Upper lobe of left lung (tissue), 6 donors: ENCODE results near the gene ZNF24. TPM values are rescaled to one million over a fixed set of nuclear protein-coding genes. Genes with fewer than 3 reads are reported as not detected.

Source experiments
- ATAC-seq, 2 donors: fragments of 200-7000 bp; cut with Tn5 transposase; one replicate each; pipeline ENCODE4 v1.9.1; 2022; ENCODE audit warnings: mild to moderate bottlenecking in 2 of 2, moderate library complexity in 2 of 2; ENCODE audit not compliant: low FRiP score in 2 of 2
- DNase-seq, 2 donors: peaks; one replicate each; pipeline ENCODE4 v3.0.0-alpha.2; 2019 to 2020
- H3K27ac ChIP-seq, 4 donors: fragments of 200-600 bp; sonication (generic); one replicate each; pipeline ENCODE4 v1.5.1; 2016 to 2019
- H3K27me3 ChIP-seq, 4 donors: fragments of 200-600 bp; sonication (generic); one replicate each; pipeline ENCODE4 v1.5.1; 2017 to 2019
- H3K36me3 ChIP-seq, 4 donors: fragments of 200-600 bp; sonication (generic); one replicate each; pipeline ENCODE4 v1.5.1; 2016 to 2019
- H3K4me1 ChIP-seq, 4 donors: fragments of 200-600 bp; sonication (generic); one replicate each; pipeline ENCODE4 v1.5.1; 2018 to 2019
- H3K4me3 ChIP-seq, 4 donors: fragments of 200-600 bp; sonication (generic); one replicate each; pipeline ENCODE4 v1.5.1; 2017 to 2019; ENCODE audit warnings: mild to moderate bottlenecking in 2 of 4, moderate library complexity in 1 of 4
- H3K9me3 ChIP-seq, 4 donors: fragments of 200-600 bp; sonication (generic); one replicate each; pipeline ENCODE4 v1.5.1; 2018 to 2019
- EP300 ChIP-seq, 4 donors: sonication (generic); formaldehyde crosslinking; IDR thresholded peaks; one replicate each; pipeline ENCODE4 v1.5.1; 2017; ENCODE audit warnings: antibody characterized with exemption in 4 of 4, control low read depth in 2 of 4
- POLR2A ChIP-seq, 4 donors: fragments of 450-650 bp; IDR thresholded peaks; one replicate each; pipeline ENCODE4 v1.5.1; 2016 to 2017; ENCODE audit warnings: antibody characterized with exemption in 4 of 4, mild to moderate bottlenecking in 2 of 4
- POLR2AphosphoS5 ChIP-seq, 2 donors: sonication (generic); formaldehyde crosslinking; IDR thresholded peaks; one replicate each; pipeline ENCODE4 v1.5.1; 2017; ENCODE audit warnings: antibody characterized with exemption in 2 of 2
- WGBS, 2 donors: methylation state at CpG; one replicate each; pipeline ENCODE4 v1.1.5; 2017 to 2018; 5-methylcytosine and 5-hydroxymethylcytosine counted together
- total RNA-seq, 6 donors: library from RNA; depleted of rRNA in 4 of 6; stranded (reverse); fragments of >200 nt in 4 of 6; gene quantifications; one replicate each; pipeline versions ENCODE4 v1.1.0 to v1.2.1, GENCODE V29; 2016 to 2021
- TF ChIP-seq, protein P1 (sequence below), 6 experiments: fragments of 450-650 bp in 4 of 6; fragments of 200-600 bp in 2 of 6; sonication (generic) in 2 of 6; IDR thresholded peaks; one replicate each; pipeline ENCODE4 v1.5.1; 2016 to 2019; ENCODE audit warnings: antibody characterized with exemption in 6 of 6
- donor health status: DM: no; HTN: no; CAD: no; lungs with moderate emphysema.
- donor health status: DM: no; HTN: yes; CAD: no; lungs with severe emphysema.

Gene ZNF24
- total RNA-seq, 6 donors from 2014 or later: 16.5 to 54.4 (median 37.8) TPM

DNA sequence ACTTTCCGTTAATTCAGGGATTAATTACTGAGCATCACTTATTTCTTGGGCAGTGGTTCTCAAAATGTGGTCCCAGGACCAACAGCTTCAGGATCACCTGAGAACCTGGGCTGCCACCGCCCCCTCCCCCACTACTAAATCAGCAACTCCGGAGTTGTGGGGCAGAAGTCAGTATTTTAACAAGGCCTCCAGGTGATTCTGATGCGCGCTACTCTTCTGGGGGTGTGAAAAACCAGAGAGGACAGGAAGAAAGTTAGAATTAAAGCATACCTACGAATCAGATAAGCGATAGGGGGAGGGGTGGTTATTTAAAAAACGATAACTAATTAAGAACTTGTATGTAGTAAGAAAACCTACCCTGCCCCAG is 54.5 kb downstream of the ZNF24 start:
- no peaks in the 10 kb centered on the region for H3K27me3 ChIP-seq
- peak in 1 of 2 donors; percentile 42 for DNase-seq
- no peaks in the 10 kb centered on the region for H3K9me3 ChIP-seq
- peak in 1 of 2 donors; percentile 14 for ATAC-seq
- H3K36me3 ChIP-seq: no peaks in the 10 kb centered on the region
- H3K27ac ChIP-seq: peak overlapping the region; percentile 81 to 89 (median 88)
- peaks cover 17 to 33% (median 20%) of the 10 kb centered on the region in 4 donors for H3K4me1 ChIP-seq
- no peak for TF ChIP-seq EP300 (IDR thresholded peaks at IDR 0.05)
- TF ChIP-seq POLR2A (IDR thresholded peaks at IDR 0.05): no peak
- TF ChIP-seq, protein P1, sequence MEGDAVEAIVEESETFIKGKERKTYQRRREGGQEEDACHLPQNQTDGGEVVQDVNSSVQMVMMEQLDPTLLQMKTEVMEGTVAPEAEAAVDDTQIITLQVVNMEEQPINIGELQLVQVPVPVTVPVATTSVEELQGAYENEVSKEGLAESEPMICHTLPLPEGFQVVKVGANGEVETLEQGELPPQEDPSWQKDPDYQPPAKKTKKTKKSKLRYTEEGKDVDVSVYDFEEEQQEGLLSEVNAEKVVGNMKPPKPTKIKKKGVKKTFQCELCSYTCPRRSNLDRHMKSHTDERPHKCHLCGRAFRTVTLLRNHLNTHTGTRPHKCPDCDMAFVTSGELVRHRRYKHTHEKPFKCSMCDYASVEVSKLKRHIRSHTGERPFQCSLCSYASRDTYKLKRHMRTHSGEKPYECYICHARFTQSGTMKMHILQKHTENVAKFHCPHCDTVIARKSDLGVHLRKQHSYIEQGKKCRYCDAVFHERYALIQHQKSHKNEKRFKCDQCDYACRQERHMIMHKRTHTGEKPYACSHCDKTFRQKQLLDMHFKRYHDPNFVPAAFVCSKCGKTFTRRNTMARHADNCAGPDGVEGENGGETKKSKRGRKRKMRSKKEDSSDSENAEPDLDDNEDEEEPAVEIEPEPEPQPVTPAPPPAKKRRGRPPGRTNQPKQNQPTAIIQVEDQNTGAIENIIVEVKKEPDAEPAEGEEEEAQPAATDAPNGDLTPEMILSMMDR (IDR thresholded peaks at IDR 0.05): no peak
- TF ChIP-seq POLR2AphosphoS5 (IDR thresholded peaks at IDR 0.05): no peak
- H3K4me3 ChIP-seq: peak overlapping the region; percentile 57 to 68 (median 63)
- 0% methylated on average over 8 of the region's 8 CpGs for WGBS, 2 donors

DNA sequence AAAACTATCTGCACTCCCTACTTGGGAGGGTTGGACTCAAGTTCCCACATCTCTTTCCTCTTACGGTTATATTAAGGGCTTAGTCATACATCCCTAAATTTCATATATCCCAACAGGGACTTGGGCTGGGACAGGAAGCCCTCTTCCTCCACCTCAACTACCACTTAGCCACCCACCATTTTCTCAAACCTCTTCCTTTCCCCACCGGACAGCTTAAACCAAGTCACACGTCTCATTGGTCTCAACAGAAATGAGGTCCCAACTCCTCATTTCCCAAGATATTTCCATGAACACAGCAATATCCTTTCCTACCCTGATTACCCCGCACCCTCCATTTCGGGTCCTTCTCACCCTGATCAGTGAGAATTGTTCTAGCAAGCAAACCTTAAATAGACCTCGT is 54.9 kb downstream of the ZNF24 start:
- WGBS, 2 donors: 7 to 9% methylated on average over 6 of the region's 6 CpGs
- Histone ChIP-seq H3K27me3 (no peaks in the 10 kb centered on the region), H3K36me3 (peaks cover 0 to 3% (median 0%) of the 10 kb centered on the region in 4 donors), H3K9me3 (no peaks in the 10 kb centered on the region), H3K4me3 (peak overlapping the region; percentile 57 to 68 (median 63)), H3K27ac (peak overlapping the region; percentile 81 to 89 (median 88)), H3K4me1 (peaks cover 17 to 33% (median 20%) of the 10 kb centered on the region in 4 donors)
- ATAC-seq: peak in 1 of 2 donors; percentile 43
- TF ChIP-seq, protein P1 (IDR thresholded peaks at IDR 0.05): no peak
- TF ChIP-seq POLR2A (IDR thresholded peaks at IDR 0.05): no peak
- no peak for TF ChIP-seq POLR2AphosphoS5 (IDR thresholded peaks at IDR 0.05)
- no peak for TF ChIP-seq EP300 (IDR thresholded peaks at IDR 0.05)
- DNase-seq: no peak

DNA sequence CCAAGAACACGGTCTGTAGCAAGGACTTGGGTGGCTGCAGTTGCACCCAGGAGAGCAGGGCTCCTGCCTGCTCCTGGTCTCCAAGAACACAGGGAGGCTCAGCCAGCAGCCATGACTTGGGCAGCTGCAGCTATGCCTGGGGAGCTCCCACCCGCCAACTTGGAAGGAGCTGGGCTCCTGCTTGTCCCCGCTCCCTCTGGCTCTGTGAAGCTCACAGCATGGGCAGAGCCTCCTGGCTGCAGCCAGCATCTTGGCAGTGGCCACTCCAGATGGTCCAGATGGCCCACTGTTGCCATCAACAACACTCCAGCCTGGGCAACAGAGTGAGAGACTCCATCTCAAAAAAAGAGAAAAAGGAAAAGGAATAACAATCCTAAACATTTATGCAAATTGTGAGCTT is 59.4 kb downstream of the ZNF24 start:
- 96 to 100% methylated on average over 2 to 3 of the region's 3 CpGs for WGBS, 2 donors
- no peaks in the 10 kb centered on the region for H3K9me3 ChIP-seq
- ATAC-seq (no peak), DNase-seq (no peak)
- no peaks in the 10 kb centered on the region for H3K27me3 ChIP-seq
- H3K4me1 ChIP-seq: peaks cover 6 to 16% (median 8%) of the 10 kb centered on the region in 4 donors
- no peak for TF ChIP-seq POLR2A (IDR thresholded peaks at IDR 0.05)
- TF ChIP-seq, protein P1 (IDR thresholded peaks at IDR 0.05): no peak
- TF ChIP-seq EP300 (IDR thresholded peaks at IDR 0.05): no peak
- TF ChIP-seq POLR2AphosphoS5 (IDR thresholded peaks at IDR 0.05): no peak
- H3K27ac ChIP-seq: no peak overlapping the region
- no peak overlapping the region for H3K4me3 ChIP-seq
- H3K36me3 ChIP-seq: peaks cover 0 to 19% (median 7%) of the 10 kb centered on the region in 4 donors

DNA sequence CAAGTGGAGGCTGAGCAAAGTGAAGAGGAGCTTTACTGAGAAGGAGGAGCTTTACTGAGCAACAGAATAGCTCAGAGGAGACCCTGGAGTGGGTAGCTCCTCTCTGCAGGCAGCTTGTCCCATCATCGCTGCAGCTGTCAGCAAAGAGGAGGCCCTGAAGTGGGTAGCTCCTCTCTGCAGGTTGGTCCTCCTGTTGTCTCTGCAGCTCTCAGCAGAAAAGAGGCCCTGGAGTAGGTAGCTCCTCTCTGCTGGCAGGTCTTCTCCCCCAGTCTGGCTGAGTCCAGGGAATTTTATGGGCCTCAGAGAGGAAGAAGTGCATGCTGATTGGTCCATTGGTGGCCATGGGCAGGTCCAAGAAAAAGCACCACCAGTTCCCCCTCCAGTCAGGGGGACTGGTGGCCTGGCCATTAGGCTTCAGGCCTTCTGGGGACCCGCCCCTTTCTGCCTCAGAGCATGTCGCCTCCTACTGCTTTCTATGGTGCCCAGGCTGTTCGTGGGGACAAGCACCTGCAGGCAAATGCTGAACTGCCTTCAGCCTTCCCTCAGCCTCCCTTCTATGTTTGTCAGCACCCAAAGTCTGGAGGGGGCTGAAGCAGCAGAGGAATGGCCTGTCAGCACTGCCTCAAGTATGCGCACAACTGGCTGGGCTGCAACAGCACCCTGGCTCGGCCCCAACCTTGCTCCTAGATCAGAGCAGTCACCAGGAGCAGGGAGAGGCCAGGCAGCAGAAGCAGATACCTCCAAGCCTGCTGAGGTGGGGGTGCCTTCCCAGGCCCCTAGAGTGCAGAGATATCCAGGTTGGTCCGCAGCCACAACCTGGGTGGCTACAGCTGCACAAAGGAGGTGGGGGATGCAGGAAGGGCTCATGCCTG is 60.1 kb downstream of the ZNF24 start:
- ATAC-seq: no peak
- Histone ChIP-seq H3K27me3 (no peaks in the 10 kb centered on the region), H3K9me3 (no peaks in the 10 kb centered on the region), H3K4me3 (no peak overlapping the region), H3K36me3 (peaks cover 0 to 19% (median 7%) of the 10 kb centered on the region in 4 donors), H3K27ac (no peak overlapping the region), H3K4me1 (peaks cover 2 to 13% (median 6%) of the 10 kb centered on the region in 4 donors)
- no peak for TF ChIP-seq POLR2A (IDR thresholded peaks at IDR 0.05)
- TF ChIP-seq EP300 (IDR thresholded peaks at IDR 0.05): no peak
- 96 to 100% methylated on average over 3 to 4 of the region's 7 CpGs for WGBS, 2 donors
- DNase-seq: no peak

DNA sequence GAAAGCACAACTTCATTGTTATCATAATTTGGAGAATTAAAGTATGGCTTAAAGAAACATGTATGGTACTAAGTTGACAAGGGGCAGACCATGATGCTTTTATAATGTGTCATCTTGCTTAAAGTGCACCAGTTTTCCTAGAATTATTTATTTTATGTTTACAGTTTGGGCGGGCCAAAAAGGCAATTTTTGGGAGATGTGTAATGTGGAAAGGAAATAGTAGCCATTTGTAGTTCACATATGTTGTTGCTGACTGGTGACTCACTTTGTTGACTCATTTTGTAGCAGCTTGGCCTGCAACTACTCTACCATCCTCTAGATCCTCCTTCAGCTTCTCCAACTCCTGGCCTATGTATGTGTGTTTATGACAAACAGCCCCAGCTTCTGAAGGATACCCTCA is 61.9 kb downstream of the ZNF24 start:
- H3K9me3 ChIP-seq: no peaks in the 10 kb centered on the region
- TF ChIP-seq POLR2AphosphoS5 (IDR thresholded peaks at IDR 0.05) (no peak), POLR2A (IDR thresholded peaks at IDR 0.05) (no peak), EP300 (IDR thresholded peaks at IDR 0.05) (no peak)
- TF ChIP-seq, protein P1 (IDR thresholded peaks at IDR 0.05): no peak
- H3K36me3 ChIP-seq: peaks cover 0 to 19% (median 7%) of the 10 kb centered on the region in 4 donors
- no peak overlapping the region for H3K4me3 ChIP-seq
- no peak for ATAC-seq
- no peak overlapping the region for H3K27ac ChIP-seq
- no peaks in the 10 kb centered on the region for H3K27me3 ChIP-seq
- no peaks in the 10 kb centered on the region for H3K4me1 ChIP-seq
- no peak for DNase-seq
- WGBS, 2 donors: 81 to 85% methylated on average over 1 of the region's 1 CpG
